H1 (cell line): Measurements from ENCODE around the gene VAMP2. TPM values are rescaled to one million over a fixed set of nuclear protein-coding genes. Genes with fewer than 3 reads are reported as not detected.

Source experiments
- CHD7 ChIP-seq: fragments of 300-600 bp; sonication (generic); IDR thresholded peaks from 2 replicates; pipeline ENCODE4 v1.7.1; 2012; ENCODE audit warnings: low read length, moderate library complexity, mild to moderate bottlenecking, inconsistent platforms; ENCODE audit not compliant: insufficient replicate concordance
- GTF2F1 ChIP-seq: IDR thresholded peaks from 2 replicates; pipeline ENCODE4 v1.6.1; 2012; ENCODE audit warnings: low read depth, low read length, improper control_type of control experiment, borderline replicate concordance
- HDAC6 ChIP-seq: IDR thresholded peaks from one replicate; pipeline ENCODE4 v1.7.1; 2012; ENCODE audit warnings: low read depth, mild to moderate bottlenecking, inconsistent platforms, low read length, moderate library complexity
- JUN ChIP-seq: IDR thresholded peaks from 2 replicates; pipeline ENCODE4 v1.6.1; 2011; ENCODE audit warnings: low read depth, mild to moderate bottlenecking, improper control_type of control experiment, low read length
- MAFK ChIP-seq: IDR thresholded peaks from 2 replicates; pipeline ENCODE4 v1.6.1; 2012; ENCODE audit warnings: low read depth, mild to moderate bottlenecking, improper control_type of control experiment, low read length
- RAD21 ChIP-seq, 2 experiments: IDR thresholded peaks in 1 of 2; conservative IDR thresholded peaks in 1 of 2; 2 replicates each; pipeline ENCODE4 v1.6.1; 2011; ENCODE audit warnings: low read depth in 2 of 2, low read length in 2 of 2, improper control_type of control experiment in 1 of 2, inconsistent platforms in 1 of 2, mild to moderate bottlenecking in 1 of 2, moderate library complexity in 1 of 2
- RFX5 ChIP-seq: IDR thresholded peaks from 2 replicates; pipeline ENCODE4 v1.6.1; 2011; ENCODE audit warnings: low read depth, low read length, improper control_type of control experiment, borderline replicate concordance
- RNF2 ChIP-seq: fragments of 200-900, 300-1000 bp; sonication (generic); IDR thresholded peaks from 2 replicates; pipeline ENCODE4 v1.7.1; 2016; ENCODE audit warnings: borderline replicate concordance, low read depth, mild to moderate bottlenecking, antibody characterized with exemption, low read length; ENCODE audit not compliant: poor library complexity, severe bottlenecking; ENCODE audit errors: missing control alignments
- SIRT6 ChIP-seq: IDR thresholded peaks from one replicate; pipeline ENCODE4 v1.7.1; 2012; ENCODE audit warnings: low read length, inconsistent platforms
- polyA plus RNA-seq, 7 experiments: library from polyadenylated mRNA; depleted of rRNA in 3 of 7; stranded (reverse) in 5 of 7; unstranded in 2 of 7; fragments of >200 nt in 5 of 7; fragments of 200-250 nt in 2 of 7; gene quantifications; 1 replicate in 5 of 7; 2 replicates in 1 of 7; 4 replicates in 1 of 7; pipeline versions ENCODE4 v1.2.1 to v1.2.3, GENCODE V29; 2011 to 2013; ENCODE audit warnings: missing spikeins in 2 of 7, mixed read lengths in 2 of 7
- total RNA-seq: library from RNA; stranded (reverse); fragmentation: NEBNext Ultra II Directional; extraction: Animal tissue kit (Norgen Biotek cat#: 25700); gene quantifications from 2 replicates; pipeline ENCODE4 v1.2.1, GENCODE V29; 2021

Gene VAMP2
- total and polyA plus RNA-seq, 2 of the 8 experiments (the other 6 are each of a cell fraction or from before 2014, with no cell fraction given), result 19.3 to 20.5 TPM

- TF ChIP-seq RNF2, result no peak
- no peak for TF ChIP-seq HDAC6
- 0 out of 2 replicates have a peak, but pooled peaks have one; percentile 24 for TF ChIP-seq JUN
- no peak for TF ChIP-seq MAFK
- TF ChIP-seq CHD7, result no peak
- no peak for TF ChIP-seq RFX5
- TF ChIP-seq SIRT6, result no peak
- TF ChIP-seq GTF2F1, result no peak
- TF ChIP-seq RAD21 (IDR thresholded peaks at IDR 0.05 in 1 of 2, conservative IDR thresholded peaks at IDR 0.05 in 1 of 2; ENCODE audit: low read depth in 2 of 2, low read length in 2 of 2), result peak; percentile 72 to 84
Measured at GRCh38 chr17:8109661-8110455, 52.9 kb downstream of the VAMP2 start (continued).
